Measurements from ENCODE around the gene SULF2.

- no peak for TF ChIP-seq CTCF (conservative IDR thresholded peaks at IDR 0.05 in 1 of 2, IDR thresholded peaks at IDR 0.05 in 1 of 2; ENCODE audit: extremely low read depth in 1 of 2, insufficient read depth in 1 of 2, low read depth in 1 of 2, low read length in 2 of 2)
- no peak for TF ChIP-seq EZH2 (IDR thresholded peaks at IDR 0.05; ENCODE audit: borderline replicate concordance, low read length)
These were observed 30.9 kb downstream of the SULF2 start for GRCh38 chr20:47754388-47754715.
